ENCODE results near the gene TTLL7.
A peak's percentile ranks its signal among the peaks of the same experiment; 100 is the strongest.
"Not testable (repeated sequence)": the region's sequence is repeated elsewhere in the genome, so short reads cannot be mapped to it uniquely, and the experiment has no call there.

The TTLL7 gene

DNA sequence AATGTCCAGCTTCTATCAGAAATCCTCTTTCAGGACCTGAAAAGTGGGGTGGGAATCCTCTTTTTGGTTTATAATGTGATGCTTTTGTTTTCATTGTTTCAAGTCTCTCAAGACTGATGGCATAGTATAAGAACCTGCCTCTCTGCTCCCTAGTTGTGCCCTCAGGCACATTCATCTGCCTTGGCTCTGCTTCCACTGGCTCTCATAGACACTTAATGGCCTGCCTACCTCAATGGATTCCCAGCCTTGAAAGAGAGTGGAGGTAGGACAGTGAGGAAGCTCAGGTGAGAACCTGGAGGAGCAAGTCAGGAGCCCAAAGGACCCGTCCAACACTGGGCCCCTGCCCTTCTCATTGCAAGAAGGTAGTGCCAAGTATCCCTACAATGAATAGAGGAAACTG, 4.8 kb downstream of the TTLL7 start:
- DNase-seq: no peak

DNA sequence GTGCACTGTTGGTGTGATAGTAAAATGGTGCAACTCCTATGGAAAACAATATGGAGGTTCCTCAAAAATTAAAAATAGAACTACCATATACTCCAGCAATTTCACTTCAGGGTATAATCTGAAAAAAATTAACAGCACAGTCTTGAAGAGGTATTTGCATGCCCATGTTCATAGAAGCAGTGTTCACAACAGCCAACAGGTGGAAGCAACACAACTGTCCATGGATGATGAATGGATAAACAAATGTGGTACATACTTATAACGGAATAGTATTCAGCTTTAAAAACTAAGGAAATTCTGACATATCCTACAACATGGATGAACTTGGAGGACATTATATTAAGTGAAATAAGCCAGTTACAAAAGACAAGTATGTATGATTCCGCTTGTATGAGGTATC, 8.2 kb downstream of the TTLL7 start:
- DNase-seq: no peak

- no peak for DNase-seq
Measured at GRCh38 chr1:83985048-83985447, 13.9 kb downstream of the TTLL7 start.

DNA sequence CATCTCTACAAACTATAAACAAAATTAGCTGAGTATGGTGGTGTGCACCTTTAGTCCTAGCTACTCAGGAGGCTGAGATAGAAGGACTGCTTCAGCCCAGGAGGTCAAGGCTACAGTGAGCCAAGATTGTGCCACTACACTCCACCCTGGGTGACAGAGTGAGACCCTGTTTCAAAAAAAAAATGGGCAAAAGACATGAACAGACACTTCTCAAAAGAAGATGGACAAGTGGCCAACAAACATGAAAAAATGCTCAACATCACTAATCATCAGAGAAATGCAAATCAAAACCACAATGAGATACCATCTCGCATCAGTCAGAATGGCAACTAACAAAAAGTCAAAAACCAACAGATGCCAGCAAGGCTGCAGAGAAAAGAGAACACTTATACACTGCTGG, 15.0 kb downstream of the TTLL7 start:
- DNase-seq: not testable (repeated sequence)

GRCh38 chr1:83978056-83978455, 20.9 kb downstream of the TTLL7 start:
- no peak for DNase-seq

DNA sequence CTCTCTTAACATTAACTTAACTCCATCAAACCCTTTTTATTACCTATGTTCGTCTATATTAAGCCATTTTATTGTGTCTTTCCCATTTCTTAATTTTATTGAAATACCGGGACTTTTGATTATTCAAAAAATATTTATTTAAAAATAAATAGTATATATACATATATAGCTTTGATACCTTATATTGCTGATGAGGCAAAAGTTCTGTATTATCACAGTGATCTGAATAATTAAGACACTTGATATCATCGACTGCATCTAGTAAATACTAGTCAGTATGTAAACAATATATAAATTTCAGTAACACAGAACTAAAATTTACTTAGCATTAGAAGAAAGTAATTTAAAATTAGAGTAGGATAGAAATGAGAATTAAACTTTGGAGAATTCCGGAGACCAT, 22.0 kb downstream of the TTLL7 start:
- DNase-seq: no peak

DNA sequence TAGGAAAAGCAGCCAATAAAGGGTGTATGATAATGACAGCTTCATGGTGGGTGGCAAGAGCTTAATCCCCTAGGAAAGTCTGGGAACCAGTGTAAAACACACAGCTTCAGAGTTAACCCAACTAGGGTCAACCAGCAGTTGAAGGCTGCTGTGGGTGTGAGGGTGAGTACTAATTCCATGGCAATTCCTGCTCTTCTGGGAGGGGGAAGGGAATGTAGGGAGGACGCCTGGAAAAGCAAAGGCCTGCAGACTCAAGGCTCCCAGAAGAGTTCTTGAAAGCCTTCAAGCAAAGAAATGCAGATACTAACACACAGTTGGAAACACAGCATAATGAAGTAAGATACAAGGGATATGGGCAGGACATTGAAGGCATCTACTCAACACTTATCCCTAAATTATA, 28.1 kb downstream of the TTLL7 start:
- no peak for DNase-seq

DNA sequence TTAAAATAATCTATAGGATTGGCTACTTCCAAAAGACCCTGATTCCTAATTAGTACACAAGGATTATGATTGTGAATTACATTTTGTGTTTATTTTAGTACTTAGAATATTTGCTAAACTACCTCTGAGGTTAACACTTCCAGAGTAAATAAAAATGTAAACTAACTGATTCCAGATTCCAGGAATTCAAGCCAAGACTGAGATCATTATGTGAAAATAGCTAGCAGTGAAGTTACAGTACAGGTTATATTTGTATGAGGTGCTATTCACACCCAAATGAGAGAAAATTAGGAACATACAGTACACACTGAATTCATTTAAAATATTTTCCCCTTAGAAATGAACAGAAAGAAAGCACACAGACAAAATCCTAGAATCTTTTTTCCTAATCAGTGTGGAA, 28.8 kb downstream of the TTLL7 start:
- DNase-seq: no peak

GRCh38 chr1:83967336-83967735, 31.6 kb downstream of the TTLL7 start:
- no peak for DNase-seq

GRCh38 chr1:83964153-83964552, 34.8 kb downstream of the TTLL7 start:
- no peak for DNase-seq

DNA sequence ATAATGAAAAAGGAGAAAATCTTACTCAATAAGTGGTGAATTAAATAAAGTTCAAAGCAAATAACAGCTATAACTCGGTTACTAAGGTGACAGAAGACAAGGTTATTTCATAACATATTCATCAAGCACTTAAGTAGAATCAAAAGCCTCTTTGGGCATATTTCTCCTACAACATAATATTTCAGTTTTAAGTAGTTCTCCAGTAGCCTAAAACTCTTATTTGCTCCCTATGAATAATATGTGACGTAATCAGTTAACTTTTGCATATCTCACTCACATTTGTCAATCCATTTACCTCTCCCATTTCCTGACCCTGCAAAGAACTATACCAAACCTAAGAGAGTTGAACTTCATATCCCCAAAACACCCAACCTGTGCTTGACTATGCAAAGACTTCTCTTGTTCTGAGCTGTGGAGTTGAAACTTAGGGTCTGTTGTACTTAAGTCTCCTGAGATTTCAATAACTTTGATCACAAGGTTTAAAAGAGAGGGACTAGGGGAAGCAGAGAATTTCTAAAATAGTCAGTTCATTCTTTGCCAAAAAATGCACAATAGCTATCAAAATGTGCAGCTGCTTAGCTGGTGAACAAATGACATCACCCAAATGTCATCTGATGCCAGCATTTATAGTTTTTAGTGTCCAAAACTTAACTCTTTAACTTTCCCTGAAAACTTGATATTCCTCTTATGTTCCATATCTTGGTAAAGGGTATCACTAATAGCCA, 37.2 kb downstream of the TTLL7 start:
- DNase-seq: no peak

- DNase-seq: no peak
Measured at GRCh38 chr1:83960669-83961277, 38.2 kb downstream of the TTLL7 start.

DNA sequence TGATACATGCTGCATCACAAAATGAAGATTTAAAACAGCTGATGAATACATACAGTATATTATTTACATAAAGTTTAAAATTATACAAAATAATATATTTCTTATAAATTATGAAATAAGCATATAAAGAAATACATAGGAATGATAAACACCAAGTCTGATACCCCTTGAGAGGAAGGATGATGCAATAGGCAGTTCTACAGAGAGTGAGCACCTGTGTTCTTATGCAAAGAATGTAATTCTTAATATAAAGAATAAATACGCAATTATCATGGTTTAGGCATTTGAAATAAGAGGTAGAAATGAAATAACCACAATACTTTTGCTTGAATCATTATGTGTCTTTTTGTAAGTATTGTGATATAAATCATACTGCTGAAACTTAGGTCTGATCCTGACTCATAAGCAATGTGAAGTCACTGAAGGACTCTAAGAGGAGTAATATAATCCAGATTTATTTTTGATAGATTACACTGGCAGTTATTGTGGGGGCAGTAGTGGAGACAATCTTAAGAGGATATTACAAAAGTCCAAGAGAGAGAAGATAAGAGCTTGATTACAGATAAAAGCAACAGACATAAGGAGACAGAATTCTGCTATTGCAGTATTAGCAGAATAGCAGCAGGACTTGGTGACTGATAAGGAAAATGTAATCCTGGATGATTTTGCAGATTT, 39.0 kb downstream of the TTLL7 start:
- DNase-seq: peak; percentile 85

GRCh38 chr1:83958704-83959103, 40.2 kb downstream of the TTLL7 start:
- DNase-seq: no peak

DNA sequence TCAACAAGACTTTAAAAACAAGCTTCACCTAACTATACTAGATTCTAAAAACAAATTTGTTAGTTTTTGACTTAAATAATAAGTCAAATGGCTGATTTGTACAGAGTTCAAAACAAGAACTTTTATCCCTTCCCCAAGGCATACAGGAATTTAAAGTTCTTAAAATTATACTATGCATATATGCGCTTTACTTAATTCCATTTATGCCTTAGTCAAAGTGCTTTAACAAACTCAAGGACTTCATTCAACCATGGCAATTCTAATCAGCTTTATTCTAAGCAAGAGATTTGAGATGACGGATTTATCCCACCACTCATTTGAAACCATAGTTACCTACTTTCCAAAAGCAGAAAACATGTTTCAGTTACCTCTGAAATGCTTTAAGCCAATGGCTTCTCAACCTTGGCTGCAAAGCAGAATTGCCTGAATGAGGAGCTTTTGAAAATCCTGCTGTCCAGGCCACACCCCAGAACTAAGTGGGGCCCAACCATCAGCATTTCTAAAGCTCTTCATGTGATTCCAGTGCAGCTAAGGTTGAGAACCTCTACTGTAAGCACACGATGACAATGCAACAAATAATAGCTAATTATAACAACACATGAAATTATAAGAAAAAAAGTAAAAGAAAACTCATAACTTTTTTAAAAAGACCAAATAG, 44.6 kb downstream of the TTLL7 start:
- no peak for DNase-seq

DNA sequence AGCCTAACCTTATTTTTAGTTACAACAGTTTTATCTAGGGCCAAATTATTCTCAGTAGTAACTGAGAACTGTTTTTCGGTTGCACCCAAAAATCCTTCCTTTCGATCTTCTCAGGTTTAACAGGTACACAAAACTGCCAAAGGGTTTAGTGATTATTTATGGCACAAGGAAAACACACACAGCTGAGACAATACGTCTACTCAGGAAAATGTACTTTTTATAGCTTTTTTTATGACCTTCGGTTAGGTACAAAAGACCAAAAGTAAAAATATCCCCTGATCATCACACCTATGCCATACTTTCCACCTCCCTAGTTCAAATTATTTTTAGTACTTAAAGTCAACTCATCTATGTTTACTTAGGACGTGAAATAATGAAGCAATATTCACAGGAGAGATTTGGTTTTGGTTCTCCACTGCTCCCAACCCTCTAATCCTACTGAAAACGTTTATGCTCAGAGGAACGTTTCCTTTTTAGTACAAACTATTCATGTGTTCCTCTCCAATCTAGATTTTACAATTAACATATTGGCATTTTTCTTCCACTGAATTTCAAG, 48.7 kb downstream of the TTLL7 start:
- DNase-seq: no peak

GRCh38 chr1:83942914-83943313, 56.0 kb downstream of the TTLL7 start:
- peak; percentile 26 for DNase-seq

DNA sequence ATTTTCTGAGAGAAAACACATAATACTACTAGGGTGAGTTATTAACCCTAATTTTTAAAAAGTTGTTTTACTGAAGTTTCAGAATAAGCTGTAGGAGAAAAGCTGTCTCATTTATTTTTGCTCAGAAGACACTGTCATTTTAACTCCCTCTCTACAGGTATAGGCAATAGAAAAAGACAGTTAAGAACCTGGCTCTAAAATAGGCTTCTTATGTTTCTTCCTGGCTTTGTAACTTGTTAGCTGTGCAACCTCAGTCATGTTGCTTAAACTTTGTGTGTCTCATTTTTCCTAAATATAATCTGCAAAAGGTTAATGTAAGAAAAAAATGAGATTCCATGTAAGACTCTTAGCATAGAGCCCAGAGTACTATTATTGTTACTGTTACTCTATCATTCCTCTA, 64.4 kb downstream of the TTLL7 start:
- DNase-seq: no peak

DNA sequence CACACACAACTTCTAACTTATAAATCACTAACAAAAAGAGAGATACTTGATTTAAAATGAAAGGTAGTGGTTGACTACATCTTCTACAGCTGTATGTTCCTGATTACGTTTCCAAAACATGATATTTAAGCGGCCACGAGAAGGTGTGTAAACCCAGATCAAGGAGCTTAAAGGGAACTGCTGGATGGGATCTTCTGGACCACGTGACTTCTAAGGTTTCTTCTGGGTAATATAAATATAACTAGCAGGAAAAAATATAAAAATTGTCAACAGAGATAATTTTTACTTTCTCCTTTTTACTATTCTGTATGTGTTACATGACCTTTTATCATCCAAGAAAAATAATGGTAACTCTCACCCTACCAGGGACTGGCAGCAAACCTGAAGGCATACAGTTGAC, 66.2 kb downstream of the TTLL7 start:
- no peak for DNase-seq

- no peak for DNase-seq
Measured at GRCh38 chr1:83932281-83932680, 66.7 kb downstream of the TTLL7 start.

GRCh38 chr1:83931658-83932253, 67.2 kb downstream of the TTLL7 start:
- DNase-seq: peak; percentile 65

GRCh38 chr1:83929184-83929583, 69.7 kb downstream of the TTLL7 start:
- DNase-seq: peak; percentile 60

DNA sequence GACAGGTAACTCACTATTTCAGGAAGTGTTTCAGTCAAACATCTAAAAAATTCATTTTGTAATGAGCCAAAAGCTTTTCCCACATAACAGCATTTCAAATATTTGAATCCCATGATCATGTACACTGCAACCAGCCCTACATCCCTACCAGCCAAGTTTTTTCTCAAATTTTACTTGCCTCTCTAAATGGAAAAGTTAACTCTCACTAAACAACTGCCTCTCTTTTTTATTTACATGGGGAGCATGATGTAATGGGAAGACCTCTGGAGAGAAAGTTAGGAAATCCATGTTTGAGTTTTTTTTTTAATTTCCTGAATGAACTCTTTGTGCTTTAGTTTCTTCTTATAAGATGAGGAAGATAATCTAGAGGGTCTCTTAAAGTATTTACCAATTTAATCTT, 70.5 kb downstream of the TTLL7 start:
- no peak for DNase-seq

All from fibroblast of upper back skin (primary cell).